ENCODE measurements around the gene DCC.

The DCC gene

DNA sequence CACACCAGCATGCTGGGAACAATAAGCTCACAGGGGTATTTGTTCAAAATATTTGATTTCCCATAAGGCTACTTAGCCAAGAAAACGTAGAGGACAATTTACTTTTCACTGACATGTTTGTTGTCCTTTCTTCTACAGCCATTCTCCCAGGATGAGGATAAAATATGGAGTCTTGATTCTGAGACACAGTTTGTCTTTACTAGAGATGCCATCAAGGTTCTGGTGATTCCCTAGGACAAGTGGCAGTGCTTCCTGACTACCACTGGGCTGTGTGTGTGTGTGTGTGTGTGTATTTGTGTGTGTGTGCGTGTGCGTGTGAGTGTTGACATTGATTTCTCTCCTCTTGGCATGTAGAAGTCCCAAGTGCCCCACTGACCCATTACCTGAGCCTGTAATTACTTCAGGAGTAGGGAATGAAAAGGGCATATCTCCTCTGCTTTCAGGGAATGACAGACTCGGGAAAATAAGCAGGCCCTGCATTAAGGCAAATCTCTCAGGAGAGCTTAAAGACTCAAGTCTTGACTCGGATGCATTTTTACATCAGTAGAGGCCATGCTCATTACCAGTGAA, 761.6 kb downstream of the DCC start:
- no peak for TF ChIP-seq CTCF (conservative IDR thresholded peaks at IDR 0.05; ENCODE audit: low read depth, low read length)
- no peak overlapping the region for H3K27ac ChIP-seq
- no peak overlapping the region for H3K4me2 ChIP-seq
- no peaks in the 10 kb centered on the region for H4K20me1 ChIP-seq (ENCODE audit: insufficient read depth)
- no peak overlapping the region for H3K9ac ChIP-seq
- H3K36me3 ChIP-seq (ENCODE audit: insufficient read depth) = no peaks in the 10 kb centered on the region
- peaks cover 6% of the 10 kb centered on the region for H3K4me1 ChIP-seq (ENCODE audit: low read depth, poor library complexity, severe bottlenecking)
- no peaks in the 10 kb centered on the region for H3K79me2 ChIP-seq (ENCODE audit: insufficient read depth, low read depth)
- H2AFZ ChIP-seq (ENCODE audit: low read depth) = no peak overlapping the region
- no peaks in the 10 kb centered on the region for H3K27me3 ChIP-seq (ENCODE audit: insufficient read depth, low read depth)
- H3K4me3 ChIP-seq (IDR thresholded peaks at IDR 0.05; ENCODE audit: insufficient read depth, low read depth, low read length) = no peak overlapping the region

DNA sequence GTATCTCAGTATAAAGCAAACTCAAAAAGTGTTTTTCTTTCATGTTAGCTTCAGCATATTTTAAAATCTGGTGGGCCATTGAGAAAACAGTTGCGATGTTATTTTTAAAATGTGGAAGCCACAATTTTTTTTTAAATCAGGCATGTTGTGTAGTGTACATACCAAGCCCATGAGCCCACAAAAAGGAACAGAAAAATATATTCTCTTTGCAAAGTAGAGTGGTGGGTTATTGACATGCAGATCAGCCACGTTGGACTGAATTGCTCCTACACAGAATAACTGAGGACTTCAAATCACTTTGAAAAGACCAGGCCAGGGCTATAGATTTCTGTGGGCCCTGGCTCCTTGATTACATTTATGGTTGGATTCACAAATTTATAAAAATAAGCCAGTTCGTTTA, 774.4 kb downstream of the DCC start:
- TF ChIP-seq CTCF (conservative IDR thresholded peaks at IDR 0.05; ENCODE audit: low read depth, low read length) = no peak
- H3K4me3 ChIP-seq (IDR thresholded peaks at IDR 0.05; ENCODE audit: insufficient read depth, low read depth, low read length) = no peak overlapping the region

DNA sequence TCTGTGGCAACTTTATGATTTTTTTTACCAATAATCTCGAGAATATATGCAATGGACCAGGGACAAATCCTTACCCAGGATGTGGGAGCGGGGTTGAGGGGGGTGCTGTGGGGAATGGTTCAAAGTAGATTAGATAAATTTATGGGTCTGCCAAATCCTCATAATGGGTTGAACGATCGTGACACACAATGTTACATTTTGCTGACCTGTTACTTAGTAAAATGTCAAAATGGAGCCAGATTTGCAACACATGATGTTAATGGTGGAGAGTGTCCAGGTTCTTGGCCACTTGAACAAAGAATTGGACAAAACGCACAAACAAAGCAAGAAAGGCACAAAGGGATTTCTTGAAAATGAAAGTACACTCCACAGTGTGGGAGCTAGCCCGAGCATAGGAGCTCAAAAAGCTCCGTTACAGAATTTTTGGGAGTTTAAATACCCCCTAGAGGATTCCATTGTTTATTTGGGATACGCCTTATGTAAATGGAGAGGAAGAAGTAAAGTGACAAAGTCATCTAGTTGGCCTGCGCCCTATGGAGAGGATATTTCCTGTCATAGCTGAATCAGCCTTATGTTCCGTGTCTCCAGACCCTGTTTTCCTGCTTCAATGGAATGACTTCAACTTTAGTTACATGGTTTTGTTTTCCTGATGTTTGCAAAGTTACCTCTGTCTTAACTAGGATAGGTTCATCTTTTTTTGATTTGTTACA, 776.0 kb downstream of the DCC start:
- Histone ChIP-seq H4K20me1 (ENCODE audit: insufficient read depth) (no peaks in the 10 kb centered on the region), H3K4me1 (ENCODE audit: low read depth, poor library complexity, severe bottlenecking) (peaks cover 14% of the 10 kb centered on the region), H3K9ac (no peak overlapping the region), H3K4me2 (no peak overlapping the region), H3K36me3 (ENCODE audit: insufficient read depth) (no peaks in the 10 kb centered on the region), H3K27ac (no peak overlapping the region), H3K79me2 (ENCODE audit: insufficient read depth, low read depth) (no peaks in the 10 kb centered on the region), H3K4me3 (IDR thresholded peaks at IDR 0.05; ENCODE audit: insufficient read depth, low read depth, low read length) (no peak overlapping the region), H2AFZ (ENCODE audit: low read depth) (no peak overlapping the region), H3K27me3 (ENCODE audit: insufficient read depth, low read depth) (no peaks in the 10 kb centered on the region)
- TF ChIP-seq CTCF (conservative IDR thresholded peaks at IDR 0.05; ENCODE audit: low read depth, low read length) = no peak

More for the DNA sequence above, 774.4 kb downstream of the DCC start:
- H3K79me2 ChIP-seq (ENCODE audit: insufficient read depth, low read depth) = no peaks in the 10 kb centered on the region
- H3K27me3 ChIP-seq (ENCODE audit: insufficient read depth, low read depth) = no peaks in the 10 kb centered on the region
- H4K20me1 ChIP-seq (ENCODE audit: insufficient read depth) = no peaks in the 10 kb centered on the region
- no peaks in the 10 kb centered on the region for H3K36me3 ChIP-seq (ENCODE audit: insufficient read depth)
- H3K9ac ChIP-seq = no peak overlapping the region
- no peak overlapping the region for H3K4me2 ChIP-seq
- H2AFZ ChIP-seq (ENCODE audit: low read depth) = no peak overlapping the region
- H3K4me1 ChIP-seq (ENCODE audit: low read depth, poor library complexity, severe bottlenecking) = peaks cover 4% of the 10 kb centered on the region
- H3K27ac ChIP-seq = no peak overlapping the region

DNA sequence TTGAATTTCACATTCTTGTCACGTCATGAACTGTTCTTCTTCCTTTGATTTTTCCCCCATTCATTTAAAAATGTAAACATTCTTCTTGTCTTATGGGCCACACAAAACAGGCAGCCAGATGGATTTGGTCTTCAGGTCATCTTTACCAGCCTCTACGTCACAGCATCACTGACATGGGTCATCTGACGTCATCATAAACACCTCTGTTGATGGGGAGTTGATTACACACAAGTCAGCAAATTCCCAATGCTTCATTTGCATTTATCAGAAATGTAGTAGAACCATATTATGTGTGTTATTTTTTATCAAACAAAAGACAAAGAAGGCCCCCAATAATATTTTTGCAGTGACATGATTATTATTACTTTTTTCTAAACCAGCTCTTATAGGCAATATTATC, 777.9 kb downstream of the DCC start:
- no peak overlapping the region for H3K27ac ChIP-seq
- H3K4me3 ChIP-seq (IDR thresholded peaks at IDR 0.05; ENCODE audit: insufficient read depth, low read depth, low read length) = no peak overlapping the region
- no peak for TF ChIP-seq CTCF (conservative IDR thresholded peaks at IDR 0.05; ENCODE audit: low read depth, low read length)
- no peaks in the 10 kb centered on the region for H4K20me1 ChIP-seq (ENCODE audit: insufficient read depth)
- no peak overlapping the region for H3K4me2 ChIP-seq
- H3K79me2 ChIP-seq (ENCODE audit: insufficient read depth, low read depth) = no peaks in the 10 kb centered on the region
- H3K27me3 ChIP-seq (ENCODE audit: insufficient read depth, low read depth) = no peaks in the 10 kb centered on the region
- H3K9ac ChIP-seq = no peak overlapping the region
- H3K36me3 ChIP-seq (ENCODE audit: insufficient read depth) = no peaks in the 10 kb centered on the region
- H3K4me1 ChIP-seq (ENCODE audit: low read depth, poor library complexity, severe bottlenecking) = peaks cover 25% of the 10 kb centered on the region
- H2AFZ ChIP-seq (ENCODE audit: low read depth) = no peak overlapping the region

All from KMS-11 (cell line).